Erythroblast (primary cell): Measurements from ENCODE around the gene KDM5C.

Experiments used
- DNase-seq, 2 experiments: peaks; one replicate each; lab custom pipeline; 2025; lab: John Stamatoyannopoulos, UW
- GATA1 ChIP-seq: IDR thresholded peaks from 2 replicates; pipeline ENCODE4 v1.6.1; 2011; ENCODE audit warnings: low read depth, mild to moderate bottlenecking, control low read depth, low read length, moderate library complexity
- POLR2A ChIP-seq: IDR thresholded peaks from 2 replicates; pipeline ENCODE4 v1.6.1; 2011; ENCODE audit warnings: mild to moderate bottlenecking, low read length

Gene KDM5C

DNA sequence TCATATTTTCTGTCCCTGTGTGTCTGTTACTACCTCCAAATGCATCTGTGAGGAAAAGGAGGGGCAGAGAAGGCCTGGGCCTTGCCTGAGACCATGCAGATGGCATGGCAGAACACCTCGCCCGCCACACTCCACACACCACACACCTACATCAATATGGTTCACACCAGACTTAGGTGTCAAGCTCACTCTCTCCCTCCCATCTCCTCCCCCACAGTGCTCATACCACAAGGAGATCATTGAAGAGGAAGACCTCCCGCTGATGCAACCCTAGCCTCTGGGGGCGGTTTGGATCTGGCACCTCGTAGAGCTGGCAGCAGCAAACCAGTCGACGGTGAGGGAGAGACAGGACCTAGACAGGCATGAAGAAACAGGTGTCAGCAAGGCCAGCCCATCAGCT, 16.6 kb upstream of the KDM5C start:
- TF ChIP-seq POLR2A (no peak), GATA1 (no peak)
- DNase-seq = no peak

DNA sequence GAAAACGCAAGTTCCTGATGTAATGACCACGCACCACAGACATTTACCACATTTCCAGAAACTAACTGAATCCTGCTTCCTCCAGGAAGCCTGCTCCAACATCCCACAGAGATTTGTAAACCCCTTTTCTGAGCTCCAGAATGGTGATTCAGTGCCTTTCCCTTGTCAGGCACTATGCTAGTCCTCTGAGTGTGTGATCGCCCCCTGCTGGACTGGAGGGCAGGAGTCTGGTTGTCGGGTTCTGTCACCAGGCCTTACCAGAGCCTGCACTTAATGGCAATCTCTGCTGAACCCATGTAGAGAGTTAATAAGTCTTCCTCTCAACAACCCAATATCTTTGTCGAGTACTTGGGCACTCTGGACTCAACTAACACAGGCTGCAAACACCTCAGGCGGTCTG, 14.5 kb upstream of the KDM5C start:
- DNase-seq = peak; percentile 52 to 67
- TF ChIP-seq POLR2A (no peak), GATA1 (no peak)

DNA sequence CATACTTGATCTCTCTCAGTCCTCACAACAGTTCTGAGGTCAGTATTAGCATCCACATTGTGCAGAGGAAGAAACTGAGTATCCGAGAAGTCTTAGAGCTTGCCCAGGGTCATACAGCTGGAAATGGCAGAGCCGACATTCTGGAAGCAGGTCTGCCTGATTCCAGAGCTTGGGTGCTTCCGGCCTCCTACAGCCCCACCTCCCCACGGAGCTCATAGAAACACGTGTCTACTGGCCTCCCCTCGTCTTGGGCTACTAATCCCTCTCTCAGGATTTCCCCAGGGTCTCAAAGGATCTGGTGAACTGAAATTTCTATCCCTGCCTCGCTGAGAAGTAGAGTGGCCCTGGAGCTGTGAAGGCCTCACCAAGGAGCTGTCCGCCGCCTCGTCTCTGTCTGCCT, 12.0 kb upstream of the KDM5C start:
- no peak for DNase-seq
- TF ChIP-seq POLR2A = no peak
- no peak for TF ChIP-seq GATA1

DNA sequence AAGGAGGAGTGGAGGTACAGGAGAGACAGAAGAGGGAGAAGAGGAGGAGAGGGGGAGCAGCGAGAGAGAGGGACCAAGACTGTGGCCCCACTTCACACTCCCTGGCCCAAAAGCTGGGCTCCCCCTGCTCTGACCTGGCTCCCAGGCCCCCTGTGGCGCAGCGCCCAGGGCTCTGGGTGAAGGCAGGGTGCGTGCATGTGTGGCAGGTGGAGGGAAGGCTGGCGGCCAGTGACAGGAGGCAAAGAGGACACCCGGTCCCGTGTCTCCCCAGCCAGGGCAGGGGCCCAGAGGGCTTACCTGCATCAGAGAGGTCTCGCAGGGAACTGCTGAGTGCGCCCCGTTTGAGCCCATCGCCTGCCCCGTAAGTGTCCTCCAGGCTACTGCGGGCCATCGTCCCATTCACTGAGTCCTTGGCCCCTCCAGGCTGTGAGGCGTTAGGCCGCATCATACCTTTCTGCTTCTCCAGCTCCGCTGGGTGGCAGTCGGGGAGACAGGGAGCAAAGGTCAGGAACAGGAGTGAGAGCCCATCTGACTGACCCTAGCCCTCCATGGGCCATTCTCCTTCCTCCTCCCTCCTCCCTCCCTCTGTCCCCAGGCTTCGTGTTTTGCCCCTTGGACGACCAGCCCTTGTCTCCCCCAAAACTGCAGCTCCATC, 11.1 kb upstream of the KDM5C start:
- no peak for TF ChIP-seq POLR2A
- TF ChIP-seq GATA1 = no peak
- no peak for DNase-seq

DNA sequence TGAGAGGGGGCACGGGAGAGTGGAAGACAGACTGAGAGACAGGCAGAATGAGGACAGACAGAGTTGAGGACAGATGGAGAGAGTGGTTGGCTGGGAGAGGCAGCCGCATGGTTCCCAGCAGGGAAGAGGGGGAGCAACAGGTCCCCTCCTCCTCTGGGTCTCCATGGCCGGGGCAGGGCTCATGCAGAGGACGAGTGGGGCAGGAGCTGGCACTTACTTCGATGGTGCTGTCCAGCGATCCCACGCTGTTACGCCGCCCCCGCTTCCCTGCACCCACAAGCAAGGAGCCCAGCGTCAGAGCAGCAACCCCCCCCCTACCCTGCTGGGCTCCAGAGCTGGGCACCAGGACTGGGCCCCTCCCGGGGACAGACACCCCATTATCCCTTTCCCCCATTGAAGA, 10.6 kb upstream of the KDM5C start:
- DNase-seq = no peak

DNA sequence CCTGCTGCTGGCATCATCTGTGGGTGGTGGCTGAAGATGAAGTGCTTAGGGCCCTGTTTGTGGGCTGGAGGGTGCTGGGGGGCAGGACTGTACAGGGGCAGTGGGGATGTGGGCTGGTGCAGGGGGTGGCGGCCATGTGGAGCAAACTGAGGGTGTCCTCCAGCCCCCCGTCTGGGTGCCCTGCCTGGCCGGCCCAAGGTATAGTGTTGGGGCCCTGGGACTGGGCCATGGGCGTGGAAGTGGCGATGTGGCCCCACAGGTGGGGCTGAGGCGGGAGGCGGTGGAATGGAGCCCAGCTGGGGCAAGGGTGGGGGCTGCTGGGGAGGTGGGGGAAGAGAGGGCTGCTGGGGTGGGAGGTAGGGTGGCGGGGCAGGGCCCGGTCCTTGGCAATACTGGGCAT, 9.5 kb upstream of the KDM5C start:
- no peak for DNase-seq
- no peak for TF ChIP-seq POLR2A
- TF ChIP-seq GATA1 = no peak

More for the DNA sequence above, 10.6 kb upstream of the KDM5C start:
- TF ChIP-seq GATA1 (no peak), POLR2A (no peak)

DNA sequence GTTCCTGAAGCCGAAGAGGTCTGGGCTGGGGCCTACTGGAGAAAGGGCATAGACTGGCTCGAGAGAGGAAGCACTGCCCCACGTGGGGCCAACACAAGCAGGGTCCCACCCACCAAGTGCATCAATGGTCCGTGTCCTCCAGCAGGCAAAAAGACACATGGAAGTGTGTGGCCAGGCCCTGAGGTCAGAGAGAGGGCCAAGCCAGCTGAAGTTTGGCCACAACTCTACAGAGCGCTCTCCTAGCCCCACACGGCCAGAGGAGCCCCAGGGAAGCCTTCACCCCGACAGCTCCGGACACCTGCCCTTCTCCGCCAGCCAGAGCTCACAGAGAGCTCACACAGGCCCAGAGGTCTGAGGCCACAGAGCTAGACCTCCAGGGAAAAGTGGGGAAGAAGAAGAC, 8.5 kb upstream of the KDM5C start:
- DNase-seq = no peak
- TF ChIP-seq GATA1 (no peak), POLR2A (no peak)

DNA sequence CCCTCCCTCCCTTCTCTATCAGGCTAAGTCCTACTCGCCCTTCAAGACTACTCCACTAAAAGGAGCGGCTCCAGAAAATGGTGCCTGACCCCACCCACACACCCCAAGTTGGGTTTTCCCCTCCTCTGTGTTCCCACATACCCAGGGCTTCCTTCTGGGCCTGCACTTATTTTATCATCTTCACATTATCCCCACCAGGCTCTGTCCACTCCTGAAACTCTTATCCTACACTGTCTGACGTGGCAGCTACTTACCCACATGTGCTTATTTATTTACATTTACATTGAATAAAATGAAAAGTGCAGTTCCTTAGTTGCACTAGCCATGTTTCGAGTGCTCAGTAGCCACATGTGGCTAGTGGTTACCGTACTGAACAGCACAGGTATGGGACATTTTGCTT, 5.1 kb upstream of the KDM5C start:
- TF ChIP-seq GATA1 = no peak
- TF ChIP-seq POLR2A = no peak

DNA sequence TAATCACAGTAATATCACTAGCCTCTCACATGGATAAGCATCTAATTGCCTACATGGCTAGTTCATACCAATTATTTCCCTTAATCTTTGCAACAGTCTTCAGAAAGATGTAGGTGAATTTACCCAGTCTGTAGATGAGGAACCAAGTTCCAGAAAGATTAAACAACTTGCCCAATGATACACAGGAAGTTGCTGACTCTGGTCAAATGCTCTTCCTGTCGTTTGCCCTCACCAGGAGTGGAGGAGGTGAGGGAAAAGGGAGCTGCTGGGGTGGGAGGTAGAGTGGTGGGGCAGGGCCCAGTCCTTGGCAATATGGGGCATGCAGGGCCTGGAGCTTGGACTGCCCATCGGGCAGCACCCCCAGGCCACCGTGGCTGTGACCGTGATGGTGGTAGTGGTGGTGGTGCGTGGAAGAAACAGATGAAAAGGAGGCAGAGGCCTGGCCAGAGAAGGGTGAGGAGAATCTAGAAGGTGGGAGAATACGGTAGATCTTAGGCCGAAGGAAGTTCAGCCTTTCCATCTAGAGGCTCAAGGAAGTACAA, 2.3 kb upstream of the KDM5C start:
- TF ChIP-seq POLR2A (no peak), GATA1 (no peak)
- DNase-seq = no peak

More for the DNA sequence above, 5.1 kb upstream of the KDM5C start:
- no peak for DNase-seq

DNA sequence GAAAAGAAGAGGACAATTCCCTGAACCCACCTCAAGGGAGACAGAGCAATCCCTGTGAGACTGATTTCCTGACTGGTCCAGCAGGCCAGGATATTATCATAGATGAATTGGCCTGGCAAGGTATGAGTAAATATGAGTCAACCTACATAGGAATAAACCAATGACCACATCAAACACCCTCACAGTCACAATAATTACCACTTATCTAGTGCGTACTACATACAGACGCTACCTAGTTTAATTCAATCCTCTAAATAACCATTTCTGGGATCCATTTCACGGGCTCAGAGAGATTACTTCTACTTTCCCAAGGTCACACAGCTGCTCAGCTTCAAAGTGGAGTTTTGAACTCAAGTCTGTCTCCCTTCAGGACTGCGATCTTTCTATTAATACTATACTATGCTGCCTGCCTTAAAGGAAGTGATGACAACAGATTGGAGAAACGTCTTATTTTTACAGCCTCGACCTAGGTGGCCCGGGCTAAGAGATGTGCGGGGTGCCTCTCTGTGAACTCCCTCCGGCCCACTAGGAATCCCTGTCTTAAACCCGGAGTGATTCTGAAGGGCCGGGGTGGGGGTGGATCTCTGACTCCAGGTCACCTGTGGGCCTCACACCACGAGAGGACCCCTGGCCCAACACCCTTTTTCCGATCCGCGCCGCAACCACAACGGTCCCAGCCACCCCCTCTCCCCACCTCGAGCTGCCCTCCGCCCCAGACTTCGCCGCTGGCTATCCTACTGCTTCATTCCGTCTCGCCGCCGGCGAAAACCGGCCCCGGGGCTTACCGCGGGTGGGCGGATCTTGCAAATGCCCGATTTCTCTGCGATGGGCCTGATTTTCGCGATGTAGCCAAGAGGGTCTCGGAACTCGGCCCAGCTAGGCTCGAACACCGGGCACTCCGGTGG, 800 bp downstream of the KDM5C start:
- peak; percentile 17 to 58 for DNase-seq

DNA sequence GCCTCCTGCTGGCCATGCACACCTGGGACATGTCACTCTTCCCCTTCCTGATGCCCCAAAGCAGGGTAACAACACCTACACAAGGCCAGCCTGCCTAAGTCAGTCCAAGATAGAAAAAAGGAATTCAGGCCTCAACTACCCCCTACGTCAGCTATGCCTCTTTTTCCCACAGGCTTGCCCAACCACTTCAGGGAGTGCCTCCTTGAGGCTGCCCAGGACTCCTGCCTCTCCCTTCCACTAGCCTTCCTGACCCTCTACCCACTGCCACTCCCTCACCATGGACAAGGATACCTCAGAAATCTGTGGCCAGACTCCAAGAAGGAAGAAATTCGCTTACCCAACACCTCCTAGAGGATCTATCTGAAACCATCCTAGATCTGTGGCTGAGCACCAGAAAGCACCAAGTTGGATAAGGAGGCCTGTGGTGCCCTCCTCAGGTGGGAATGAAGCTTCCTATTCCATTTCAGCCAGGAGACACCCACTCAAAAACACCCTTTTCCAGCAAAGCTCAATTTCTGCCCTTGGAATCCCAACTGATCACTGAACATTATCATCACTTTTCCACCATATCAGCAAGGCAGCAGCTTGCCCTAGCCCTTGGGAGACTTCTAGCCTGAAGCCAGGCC, 1.8 kb downstream of the KDM5C start:
- peak; percentile 2 to 28 for DNase-seq
- no peak for TF ChIP-seq POLR2A
- no peak for TF ChIP-seq GATA1

More for the DNA sequence above, 800 bp downstream of the KDM5C start:
- no peak for TF ChIP-seq GATA1
- no peak for TF ChIP-seq POLR2A

DNA sequence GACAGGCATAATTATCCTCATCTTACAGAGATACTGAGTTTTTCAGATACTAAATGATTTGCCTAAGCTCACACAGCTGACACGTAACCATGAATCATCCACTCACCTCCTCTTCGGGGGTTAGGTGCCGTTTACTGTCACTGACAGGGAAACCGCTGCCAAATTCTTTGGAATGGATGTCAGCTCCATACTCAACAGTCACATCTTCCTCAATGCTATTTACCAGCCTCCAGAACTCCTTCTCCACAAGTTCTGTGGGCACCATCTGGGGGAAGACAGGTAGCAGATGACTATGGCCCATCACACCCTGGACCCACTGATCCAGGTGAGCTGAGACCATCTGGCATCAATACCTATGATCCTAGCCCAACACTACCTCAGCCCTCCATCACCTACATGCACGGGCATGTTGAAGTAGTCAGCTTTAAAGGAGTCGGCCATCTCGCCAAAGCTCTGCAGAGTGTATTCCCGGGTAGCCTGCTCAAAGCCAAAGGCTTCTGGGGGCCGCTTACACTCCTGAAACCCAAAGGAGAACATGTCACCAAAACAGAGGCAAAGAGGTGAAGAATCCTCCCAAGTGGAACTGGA, 13.5 kb downstream of the KDM5C start:
- no peak for TF ChIP-seq GATA1
- no peak for TF ChIP-seq POLR2A
- DNase-seq = no peak

DNA sequence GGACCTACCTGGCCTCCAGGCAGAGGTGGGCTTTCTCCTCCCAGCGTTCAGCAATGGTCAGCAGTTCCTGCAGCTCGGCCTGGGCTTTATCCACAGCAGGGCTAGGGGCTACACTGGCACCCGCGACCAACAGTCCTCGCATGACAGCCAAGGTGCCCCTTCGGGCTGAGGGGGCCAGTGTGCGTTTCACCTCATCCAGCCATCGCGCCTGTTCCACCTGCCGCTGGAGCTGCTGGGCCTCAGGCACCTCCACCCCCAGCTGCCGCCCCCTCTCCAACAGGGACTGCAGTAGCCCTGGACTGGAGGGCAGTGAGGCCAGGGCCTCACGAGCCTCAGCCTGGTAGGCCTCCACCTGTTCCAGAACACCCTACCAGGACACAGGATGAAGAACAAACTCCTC, 28.3 kb downstream of the KDM5C start:
- DNase-seq = no peak
- TF ChIP-seq POLR2A (no peak), GATA1 (no peak)
